NB4 (cell line): ENCODE measurements around the gene ACTL9.

Experiments used
- DNase-seq: peaks from one replicate; pipeline ENCODE4 v3.0.0; 2010; ENCODE audit warnings: low read depth
- H3K4me3 ChIP-seq: one replicate; pipeline ENCODE4 v1.5.1; 2011; ENCODE audit warnings: mild to moderate bottlenecking, low read depth, low read length, moderate library complexity
- CTCF ChIP-seq: IDR thresholded peaks from one replicate; pipeline ENCODE4 v1.5.1; 2012; ENCODE audit warnings: low read depth, low read length
- MAX ChIP-seq: IDR thresholded peaks from 2 replicates; pipeline ENCODE4 v1.6.1; 2011; ENCODE audit warnings: low read depth, low read length
- MYC ChIP-seq: IDR thresholded peaks from 2 replicates; pipeline ENCODE4 v1.6.1; 2011; ENCODE audit warnings: low read depth, low read length
- POLR2A ChIP-seq: IDR thresholded peaks from 2 replicates; pipeline ENCODE4 v1.6.1; 2011; ENCODE audit warnings: mild to moderate bottlenecking; ENCODE audit not compliant: insufficient read length; ENCODE audit errors: extremely low read depth

ACTL9 gene

GRCh38 chr19:8696993-8697392 lies 1.6 kb downstream of the ACTL9 start:
- DNase-seq, result no peak
- TF ChIP-seq POLR2A (no peak), MAX (no peak)
- H3K4me3 ChIP-seq, result no peak overlapping the region

- TF ChIP-seq MYC, result no peak
- TF ChIP-seq MAX, result no peak
- no peak for TF ChIP-seq POLR2A
- no peak for TF ChIP-seq CTCF
- DNase-seq, result no peak
- no peak overlapping the region for H3K4me3 ChIP-seq
Observed at GRCh38 chr19:8695911-8696310, 2.7 kb downstream of the ACTL9 start.

GRCh38 chr19:8695501-8695900 lies 3.1 kb downstream of the ACTL9 start:
- no peak overlapping the region for H3K4me3 ChIP-seq
- TF ChIP-seq MAX (no peak), POLR2A (no peak), MYC (no peak), CTCF (no peak)

GRCh38 chr19:8690753-8691539 lies 7.6 kb downstream of the ACTL9 start:
- TF ChIP-seq POLR2A, result no peak
- TF ChIP-seq MAX, result no peak
- no peak for TF ChIP-seq MYC
- no peak for TF ChIP-seq CTCF
- H3K4me3 ChIP-seq, result no peak overlapping the region
- DNase-seq, result no peak

More at GRCh38 chr19:8695501-8695900, 3.1 kb downstream of the ACTL9 start:
- no peak for DNase-seq

GRCh38 chr19:8688930-8689329 lies 9.7 kb downstream of the ACTL9 start:
- DNase-seq, result no peak
- no peak overlapping the region for H3K4me3 ChIP-seq
- TF ChIP-seq MYC (no peak), POLR2A (no peak), CTCF (no peak), MAX (no peak)

- H3K4me3 ChIP-seq, result no peak overlapping the region
- no peak for TF ChIP-seq MYC
- no peak for TF ChIP-seq MAX
- no peak for TF ChIP-seq CTCF
- TF ChIP-seq POLR2A, result no peak
- no peak for DNase-seq
Observed at GRCh38 chr19:8686549-8686948, 12.0 kb downstream of the ACTL9 start.
